Uterus (tissue), 4 donors: ENCODE measurements around the gene ATF4. TPM values are rescaled to one million over a fixed set of nuclear protein-coding genes. Genes with fewer than 3 reads are reported as not detected.

ENCODE experiments used
- DNase-seq, 2 donors: peaks; one replicate each; pipeline ENCODE4 v3.0.0-alpha.2; 2019 to 2020
- H3K27ac ChIP-seq, 2 donors: fragments of 200-600 bp; sonication (generic); 1 replicate in 1 of 2; 2 replicates in 1 of 2; pipeline ENCODE4 v1.5.1; 2016 to 2018
- H3K27me3 ChIP-seq, 2 donors: fragments of 200-600 bp; sonication (generic); one replicate each; pipeline ENCODE4 v1.5.1; 2018 to 2019; ENCODE audit warnings: control low read depth in 1 of 2
- H3K36me3 ChIP-seq, 2 donors: fragments of 200-600 bp; sonication (generic); one replicate each; pipeline ENCODE4 v1.5.1; 2019; ENCODE audit warnings: control low read depth in 1 of 2
- H3K4me1 ChIP-seq, 2 donors: fragments of 200-600 bp; sonication (generic); one replicate each; pipeline ENCODE4 v1.5.1; 2018 to 2019; ENCODE audit warnings: control low read depth in 1 of 2
- H3K4me3 ChIP-seq, 2 donors: fragments of 200-600 bp; sonication (generic); 1 replicate in 1 of 2; 2 replicates in 1 of 2; pipeline ENCODE4 v1.5.1; 2018 to 2019; ENCODE audit warnings: mild to moderate bottlenecking in 1 of 2
- H3K9me3 ChIP-seq, 2 donors: fragments of 200-600 bp; sonication (generic); one replicate each; pipeline ENCODE4 v1.5.1; 2019; ENCODE audit warnings: control low read depth in 1 of 2
- CTCF ChIP-seq, 4 experiments: fragments of 200-600 bp in 2 of 4; fragments of 450-650 bp in 2 of 4; sonication (generic) in 2 of 4; IDR thresholded peaks; one replicate each; pipeline ENCODE4 v1.5.1; 2016 to 2019; ENCODE audit warnings: antibody characterized with exemption in 4 of 4, mild to moderate bottlenecking in 2 of 4, moderate library complexity in 1 of 4
- POLR2A ChIP-seq, 2 donors: fragments of 450-650 bp; IDR thresholded peaks; one replicate each; pipeline ENCODE4 v1.6.1; 2016; ENCODE audit warnings: antibody characterized with exemption in 2 of 2, mild to moderate bottlenecking in 1 of 2, moderate library complexity in 1 of 2
- intact Hi-C: fragments of 100-400 bp; cut with DNase I; formaldehyde crosslinking; loops from one replicate; pipeline ENCODE4 v1.15.1; 2023; ENCODE audit warnings: low total_unique reads
- total RNA-seq, 4 donors: library from RNA; depleted of rRNA in 3 of 4; stranded (reverse); fragments of >200 nt in 3 of 4; gene quantifications; one replicate each; pipeline versions ENCODE4 v1.1.0 to v1.2.4, GENCODE V29; 2014 to 2023
- donor health status: DM: yes; HTN: yes; CAD: no.

ATF4 gene
- total RNA-seq, 4 donors from 2014 or later = 105 to 351 (median 293) TPM

- DNase-seq = no peak
- no peak overlapping the region for H3K4me3 ChIP-seq
- TF ChIP-seq CTCF (IDR thresholded peaks at IDR 0.05) = no peak
- TF ChIP-seq POLR2A (IDR thresholded peaks at IDR 0.05) = no peak
- H3K4me1 ChIP-seq = no peaks in the 10 kb centered on the region
- H3K27me3 ChIP-seq = no peaks in the 10 kb centered on the region
- H3K9me3 ChIP-seq = no peaks in the 10 kb centered on the region
- intact Hi-C loops = no loop called here
- no peak overlapping the region for H3K27ac ChIP-seq
- H3K36me3 ChIP-seq = no peaks in the 10 kb centered on the region
Measured at GRCh38 chr22:39567135-39567946, 47.0 kb downstream of the ATF4 start.

GRCh38 chr22:39568278-39568981 is 48.1 kb downstream of the ATF4 start:
- DNase-seq = no peak
- no peaks in the 10 kb centered on the region for H3K36me3 ChIP-seq
- H3K4me1 ChIP-seq = no peaks in the 10 kb centered on the region
- no peak overlapping the region for H3K27ac ChIP-seq
- H3K4me3 ChIP-seq = no peak overlapping the region
- intact Hi-C loops = no loop called here
- no peaks in the 10 kb centered on the region for H3K9me3 ChIP-seq
- no peaks in the 10 kb centered on the region for H3K27me3 ChIP-seq
- TF ChIP-seq POLR2A (IDR thresholded peaks at IDR 0.05) = no peak
- no peak for TF ChIP-seq CTCF (IDR thresholded peaks at IDR 0.05)

DNA sequence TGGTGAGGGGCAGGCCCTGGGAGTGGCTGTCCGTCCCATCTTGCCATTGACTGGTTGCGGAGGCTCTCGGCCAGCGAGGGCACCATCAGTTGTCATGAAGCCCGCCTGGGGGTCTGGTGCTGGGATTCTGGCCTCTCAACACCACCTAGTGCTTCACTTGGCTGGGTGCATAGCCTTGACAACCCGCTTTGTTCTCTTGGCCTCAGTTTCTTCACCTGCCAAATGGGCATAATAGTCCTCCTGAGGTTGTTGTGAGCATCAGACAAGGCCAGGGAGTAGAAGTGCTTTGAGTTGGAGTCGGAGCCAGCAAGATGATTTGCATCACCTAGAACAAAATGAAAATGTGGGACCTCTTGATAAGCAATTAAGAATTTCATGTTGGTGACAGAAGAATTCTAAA is 48.7 kb downstream of the ATF4 start:
- no peak for TF ChIP-seq POLR2A (IDR thresholded peaks at IDR 0.05)
- Histone ChIP-seq H3K4me3 (no peak overlapping the region), H3K4me1 (no peaks in the 10 kb centered on the region), H3K9me3 (no peaks in the 10 kb centered on the region), H3K36me3 (no peaks in the 10 kb centered on the region), H3K27me3 (no peaks in the 10 kb centered on the region), H3K27ac (no peak overlapping the region)
- no peak for DNase-seq
- intact Hi-C loops = no loop called here

GRCh38 chr22:39570226-39570625 is 49.9 kb downstream of the ATF4 start:
- H3K9me3 ChIP-seq = no peaks in the 10 kb centered on the region
- H3K27ac ChIP-seq = no peak overlapping the region
- H3K27me3 ChIP-seq = no peaks in the 10 kb centered on the region
- no peaks in the 10 kb centered on the region for H3K4me1 ChIP-seq
- intact Hi-C loops = no loop called here
- no peak overlapping the region for H3K4me3 ChIP-seq
- H3K36me3 ChIP-seq = no peaks in the 10 kb centered on the region
- no peak for DNase-seq
- TF ChIP-seq POLR2A (IDR thresholded peaks at IDR 0.05) (no peak), CTCF (IDR thresholded peaks at IDR 0.05) (no peak)

DNA sequence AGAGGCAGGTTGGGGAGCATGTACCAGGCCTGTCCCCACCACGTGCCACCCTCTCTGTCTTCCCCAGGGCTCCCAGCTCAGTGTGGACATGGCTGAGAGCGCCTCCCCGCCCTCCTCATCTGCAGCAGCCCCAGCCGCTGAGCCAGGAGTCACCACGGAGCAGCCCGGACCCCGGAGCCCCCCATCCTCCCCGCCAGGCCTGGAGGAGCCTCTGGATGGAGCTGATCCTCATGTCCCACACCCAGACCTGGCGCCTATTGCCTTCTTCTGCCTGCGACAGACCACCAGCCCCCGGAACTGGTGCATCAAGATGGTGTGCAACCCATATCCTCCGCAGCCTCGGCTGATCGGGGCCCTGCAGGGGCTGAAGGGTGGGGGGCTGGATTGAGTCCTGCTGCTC is 50.3 kb downstream of the ATF4 start, which contains the start of gene CACNA1I:
Gene CACNA1I (plus strand): TSS at position 89 of the 400 bp plus-strand sequence. CDS start 0 bp downstream, at position 89.
- intact Hi-C loops = no loop called here
- no peak within 1 kb of the TSS for H3K4me3 ChIP-seq
- no peak for DNase-seq
- H3K4me1 ChIP-seq = no peaks in the 10 kb centered on the region
- no peaks in the 10 kb centered on the region for H3K36me3 ChIP-seq
- no peaks in the 10 kb centered on the region for H3K9me3 ChIP-seq
- no peak for TF ChIP-seq POLR2A (IDR thresholded peaks at IDR 0.05)
- TF ChIP-seq CTCF (IDR thresholded peaks at IDR 0.05) = no peak
- H3K27ac ChIP-seq = no peak within 1 kb of the TSS
- no peaks in the 10 kb centered on the region for H3K27me3 ChIP-seq
